K562 (cell line): ENCODE measurements around the gene GNG7. TPM values are rescaled to one million over a fixed set of nuclear protein-coding genes. Genes with fewer than 3 reads are reported as not detected.

Experiments
- microRNA-seq: library from miRNA; unstranded; fragments of <30 nt; microRNA quantifications from one replicate; pipeline ENCODE4, GENCODE V29; 2018; ENCODE audit warnings: borderline microRNAs expressed
- polyA plus RNA-seq, 8 experiments: library from polyadenylated mRNA; depleted of rRNA in 4 of 8; stranded (reverse) in 5 of 8; unstranded in 3 of 8; fragments of >200 nt; fragmentation: Nextera tagmentation in 2 of 8; fragmentation: Illumina TruSeq in 1 of 8; extraction: Ambion mirVana in 2 of 8; extraction: Trizol in 1 of 8; gene quantifications; 2 replicates each; pipeline versions ENCODE4 v1.2.1 to v1.2.3, GENCODE V29; 2011 to 2014; ENCODE audit warnings: inconsistent platforms in 1 of 8, missing spikeins in 1 of 8
- small RNA-seq: library from RNA; depleted of rRNA; stranded (forward); fragments of <200 nt; gene quantifications from one replicate; pipeline ENCODE3, GENCODE V24; 2014
- total RNA-seq, 7 experiments: library from RNA; depleted of rRNA in 6 of 7; stranded (reverse); fragments of >200 nt in 6 of 7; fragmentation: Illumina TruSeq in 2 of 7; extraction: Trizol in 2 of 7; gene quantifications; 2 replicates each; pipeline versions ENCODE4 v1.2.1 to v1.2.3, GENCODE V29; 2011 to 2021; ENCODE audit warnings: low replicate concordance in 1 of 7

GNG7 gene
- total and polyA plus RNA-seq, 9 of the 15 experiments (the other 6 are each of a cell fraction or from before 2014, with no cell fraction given), result 0.01 to 0.20 (median 0.06) TPM; not detected in 1

Small RNA genes within 50 kb of the gene (microRNA-seq; reads per million reads assigned to microRNA genes)
- not detected for gene MIR7850

Small RNA genes within 50 kb of the gene (small RNA-seq; reads per million reads assigned to genes)
- gene MIR7850, result not detected
- not detected for gene RN7SL121P
- gene RNU6-993P, result not detected

Other genes with a start within 250 kb of the GNG7 start
Only the 7 nearest of the 11 such genes appear.
- 2.2 and 3.3 TPM in 2 replicates for gene DIRAS1, start 18.7 kb upstream of the GNG7 start, total RNA-seq (2014; rRNA removed)
- 2.3 TPM in 2 replicates for gene DIRAS1, start 18.7 kb upstream of the GNG7 start, total RNA-seq (2014; rRNA removed; fragmentation: Illumina TruSeq; extraction: Trizol)
- gene DIRAS1, start 18.7 kb upstream of the GNG7 start, total RNA-seq (2015; rRNA removed; fragmentation: Illumina TruSeq; extraction: Trizol), result 2.9 and 3.3 TPM in 2 replicates
- 12.0 and 12.8 TPM in 2 replicates for gene DIRAS1, start 18.7 kb upstream of the GNG7 start, total RNA-seq (2021)
- gene DIRAS1, start 18.7 kb upstream of the GNG7 start, polyA plus RNA-seq (2011; rRNA removed), result 7.3 and 12.0 TPM in 2 replicates
- 3.8 and 4.9 TPM in 2 replicates for gene DIRAS1, start 18.7 kb upstream of the GNG7 start, polyA plus RNA-seq (2014; fragmentation: Illumina TruSeq; extraction: Trizol)
- under 1 TPM; 0.11 to 0.18 TPM for gene DIRAS1, start 18.7 kb upstream of the GNG7 start, polyA plus RNA-seq (2014; fragmentation: Nextera tagmentation; extraction: Ambion mirVana)
- gene DIRAS1, start 18.7 kb upstream of the GNG7 start, polyA plus RNA-seq (2014; rRNA removed), result 4.7 and 6.0 TPM in 2 replicates
- gene SLC39A3, start 37.3 kb upstream of the GNG7 start, total RNA-seq (2014; rRNA removed), result 161 and 172 TPM in 2 replicates
- 58.6 and 93.5 TPM in 2 replicates for gene SLC39A3, start 37.3 kb upstream of the GNG7 start, total RNA-seq (2014; rRNA removed; fragmentation: Illumina TruSeq; extraction: Trizol)
- 87.1 and 91.3 TPM in 2 replicates for gene SLC39A3, start 37.3 kb upstream of the GNG7 start, total RNA-seq (2015; rRNA removed; fragmentation: Illumina TruSeq; extraction: Trizol)
- gene SLC39A3, start 37.3 kb upstream of the GNG7 start, total RNA-seq (2021), result 149 and 152 TPM in 2 replicates
- 127 and 145 TPM in 2 replicates for gene SLC39A3, start 37.3 kb upstream of the GNG7 start, polyA plus RNA-seq (2011; rRNA removed)
- 215 and 268 TPM in 2 replicates for gene SLC39A3, start 37.3 kb upstream of the GNG7 start, polyA plus RNA-seq (2014; fragmentation: Illumina TruSeq; extraction: Trizol)
- gene SLC39A3, start 37.3 kb upstream of the GNG7 start, polyA plus RNA-seq (2014; fragmentation: Nextera tagmentation; extraction: Ambion mirVana), result 1 to 10 TPM; 2.3 to 3.6 TPM
- gene SLC39A3, start 37.3 kb upstream of the GNG7 start, polyA plus RNA-seq (2014; rRNA removed), result 165 and 173 TPM in 2 replicates
- 73.2 and 106 TPM in 2 replicates for gene SGTA, start 80.6 kb upstream of the GNG7 start, total RNA-seq (2014; rRNA removed)
- gene SGTA, start 80.6 kb upstream of the GNG7 start, total RNA-seq (2014; rRNA removed; fragmentation: Illumina TruSeq; extraction: Trizol), result 16.2 and 18.1 TPM in 2 replicates
- 49.9 and 50.8 TPM in 2 replicates for gene SGTA, start 80.6 kb upstream of the GNG7 start, total RNA-seq (2015; rRNA removed; fragmentation: Illumina TruSeq; extraction: Trizol)
- 106 and 110 TPM in 2 replicates for gene SGTA, start 80.6 kb upstream of the GNG7 start, total RNA-seq (2021)
- 44.5 and 67.3 TPM in 2 replicates for gene SGTA, start 80.6 kb upstream of the GNG7 start, polyA plus RNA-seq (2011; rRNA removed)
- gene SGTA, start 80.6 kb upstream of the GNG7 start, polyA plus RNA-seq (2014; fragmentation: Illumina TruSeq; extraction: Trizol), result 72.3 and 101 TPM in 2 replicates
- gene SGTA, start 80.6 kb upstream of the GNG7 start, polyA plus RNA-seq (2014; fragmentation: Nextera tagmentation; extraction: Ambion mirVana), result 1 to 10 TPM; 1.4 to 4.8 TPM
- 87.3 and 89.9 TPM in 2 replicates for gene SGTA, start 80.6 kb upstream of the GNG7 start, polyA plus RNA-seq (2014; rRNA removed)
- 255 and 325 TPM in 2 replicates for gene THOP1, start 82.8 kb upstream of the GNG7 start, total RNA-seq (2014; rRNA removed)
- gene THOP1, start 82.8 kb upstream of the GNG7 start, total RNA-seq (2014; rRNA removed; fragmentation: Illumina TruSeq; extraction: Trizol), result 43.6 and 58.2 TPM in 2 replicates
- gene THOP1, start 82.8 kb upstream of the GNG7 start, total RNA-seq (2015; rRNA removed; fragmentation: Illumina TruSeq; extraction: Trizol), result 97.6 and 106 TPM in 2 replicates
- 193 and 203 TPM in 2 replicates for gene THOP1, start 82.8 kb upstream of the GNG7 start, total RNA-seq (2021)
- 96.1 and 122 TPM in 2 replicates for gene THOP1, start 82.8 kb upstream of the GNG7 start, polyA plus RNA-seq (2011; rRNA removed)
- 77.3 and 106 TPM in 2 replicates for gene THOP1, start 82.8 kb upstream of the GNG7 start, polyA plus RNA-seq (2014; fragmentation: Illumina TruSeq; extraction: Trizol)
- 1 to 10 TPM; 1.3 to 2.0 TPM for gene THOP1, start 82.8 kb upstream of the GNG7 start, polyA plus RNA-seq (2014; fragmentation: Nextera tagmentation; extraction: Ambion mirVana)
- 174 and 181 TPM in 2 replicates for gene THOP1, start 82.8 kb upstream of the GNG7 start, polyA plus RNA-seq (2014; rRNA removed)
- gene ZNF554, start 117.2 kb upstream of the GNG7 start, total RNA-seq (2014; rRNA removed), result 1.2 and 1.5 TPM in 2 replicates
- gene ZNF554, start 117.2 kb upstream of the GNG7 start, total RNA-seq (2014; rRNA removed; fragmentation: Illumina TruSeq; extraction: Trizol), result 1.0 and 1.4 TPM in 2 replicates
- gene ZNF554, start 117.2 kb upstream of the GNG7 start, total RNA-seq (2015; rRNA removed; fragmentation: Illumina TruSeq; extraction: Trizol), result 1.1 and 1.3 TPM in 2 replicates
- gene ZNF554, start 117.2 kb upstream of the GNG7 start, total RNA-seq (2021), result 1.3 and 1.8 TPM in 2 replicates
- gene ZNF554, start 117.2 kb upstream of the GNG7 start, polyA plus RNA-seq (2011; rRNA removed), result 1.3 and 1.5 TPM in 2 replicates
- gene ZNF554, start 117.2 kb upstream of the GNG7 start, polyA plus RNA-seq (2014; fragmentation: Illumina TruSeq; extraction: Trizol), result 0.89 and 1.0 TPM in 2 replicates
- gene ZNF554, start 117.2 kb upstream of the GNG7 start, polyA plus RNA-seq (2014; fragmentation: Nextera tagmentation; extraction: Ambion mirVana), result under 1 TPM; 0.07 to 0.31 TPM
- 1.1 and 1.4 TPM in 2 replicates for gene ZNF554, start 117.2 kb upstream of the GNG7 start, polyA plus RNA-seq (2014; rRNA removed)
- gene ZNF555, start 138.8 kb upstream of the GNG7 start, total RNA-seq (2014; rRNA removed), result 2.0 TPM in 2 replicates
- gene ZNF555, start 138.8 kb upstream of the GNG7 start, total RNA-seq (2014; rRNA removed; fragmentation: Illumina TruSeq; extraction: Trizol), result 6.0 and 6.8 TPM in 2 replicates
- gene ZNF555, start 138.8 kb upstream of the GNG7 start, total RNA-seq (2015; rRNA removed; fragmentation: Illumina TruSeq; extraction: Trizol), result 3.2 and 3.6 TPM in 2 replicates
- 4.0 and 5.4 TPM in 2 replicates for gene ZNF555, start 138.8 kb upstream of the GNG7 start, total RNA-seq (2021)
- gene ZNF555, start 138.8 kb upstream of the GNG7 start, polyA plus RNA-seq (2011; rRNA removed), result 6.7 and 7.5 TPM in 2 replicates
- 4.6 and 5.4 TPM in 2 replicates for gene ZNF555, start 138.8 kb upstream of the GNG7 start, polyA plus RNA-seq (2014; fragmentation: Illumina TruSeq; extraction: Trizol)
- gene ZNF555, start 138.8 kb upstream of the GNG7 start, polyA plus RNA-seq (2014; fragmentation: Nextera tagmentation; extraction: Ambion mirVana), result 1 to 10 TPM; 4.4 to 6.1 TPM
- 3.0 and 3.4 TPM in 2 replicates for gene ZNF555, start 138.8 kb upstream of the GNG7 start, polyA plus RNA-seq (2014; rRNA removed)
- 0.12 and 0.36 TPM in 2 replicates for gene ZNF556, start 164.6 kb upstream of the GNG7 start, total RNA-seq (2014; rRNA removed)
- 0.03 and 0.33 TPM in 2 replicates for gene ZNF556, start 164.6 kb upstream of the GNG7 start, total RNA-seq (2014; rRNA removed; fragmentation: Illumina TruSeq; extraction: Trizol)
- 0.11 TPM in 1 of 2 replicates, not detected in the other for gene ZNF556, start 164.6 kb upstream of the GNG7 start, total RNA-seq (2015; rRNA removed; fragmentation: Illumina TruSeq; extraction: Trizol)
- gene ZNF556, start 164.6 kb upstream of the GNG7 start, total RNA-seq (2021), result 0.11 TPM in 1 of 2 replicates, not detected in the other
- not detected in 2 replicates for gene ZNF556, start 164.6 kb upstream of the GNG7 start, polyA plus RNA-seq (2011; rRNA removed)
- 0.01 and 0.06 TPM in 2 replicates for gene ZNF556, start 164.6 kb upstream of the GNG7 start, polyA plus RNA-seq (2014; fragmentation: Illumina TruSeq; extraction: Trizol)
- under 1 TPM; 0.01 to 0.10 TPM for gene ZNF556, start 164.6 kb upstream of the GNG7 start, polyA plus RNA-seq (2014; fragmentation: Nextera tagmentation; extraction: Ambion mirVana)
- 0.08 and 0.09 TPM in 2 replicates for gene ZNF556, start 164.6 kb upstream of the GNG7 start, polyA plus RNA-seq (2014; rRNA removed)